GM21529 (cell line): ENCODE results near the gene ALG8.
"Not testable (repeated sequence)": the region's sequence is repeated elsewhere in the genome, so short reads cannot be mapped to it uniquely, and the experiment has no call there.

Source experiments
- ATAC-seq: cut with Tn5 transposase; IDR thresholded peaks from one replicate; pipeline ENCODE4 v1.9.1; 2021; ENCODE audit not compliant: unreplicated experiment

The ALG8 gene

GRCh38 chr11:78072455-78072854 is 67.0 kb downstream of the ALG8 start:
- ATAC-seq = no peak

GRCh38 chr11:78071717-78072116 is 67.7 kb downstream of the ALG8 start:
- no peak for ATAC-seq

GRCh38 chr11:78070621-78071020 is 68.8 kb downstream of the ALG8 start:
- ATAC-seq = no peak

GRCh38 chr11:78069465-78069864 is 70.0 kb downstream of the ALG8 start:
- no peak for ATAC-seq

- no peak for ATAC-seq
These were observed 71.7 kb downstream of the ALG8 start for GRCh38 chr11:78067704-78068103.

GRCh38 chr11:78066471-78066870 is 73.0 kb downstream of the ALG8 start:
- ATAC-seq = no peak

GRCh38 chr11:78065203-78065602 is 74.2 kb downstream of the ALG8 start:
- no peak for ATAC-seq

- no peak for ATAC-seq
These were observed 75.8 kb downstream of the ALG8 start, which contains the start of gene THRSP for GRCh38 chr11:78063440-78064181. Gene THRSP, plus strand, starts transcription at chr11:78063861. Its CDS starts 21 bp downstream, at chr11:78063882.

GRCh38 chr11:78062671-78063070 is 76.8 kb downstream of the ALG8 start:
- no peak for ATAC-seq

- no peak for ATAC-seq
These were observed 77.5 kb downstream of the ALG8 start for GRCh38 chr11:78061921-78062311.

- ATAC-seq = no peak
These were observed 78.1 kb downstream of the ALG8 start for GRCh38 chr11:78061088-78061920.

GRCh38 chr11:78060533-78060932 is 78.9 kb downstream of the ALG8 start:
- ATAC-seq = no peak

- not testable (repeated sequence) for ATAC-seq
These were observed 79.6 kb downstream of the ALG8 start for GRCh38 chr11:78059749-78060328.

- ATAC-seq = no peak
These were observed 81.9 kb downstream of the ALG8 start for GRCh38 chr11:78057462-78058055.

- ATAC-seq = no peak
These were observed 83.3 kb downstream of the ALG8 start for GRCh38 chr11:78056093-78056492.

- no peak for ATAC-seq
These were observed 84.5 kb downstream of the ALG8 start for GRCh38 chr11:78054971-78055370.

- no peak for ATAC-seq
These were observed 88.2 kb downstream of the ALG8 start for GRCh38 chr11:78050964-78051831.
